Upper lobe of left lung (tissue), 6 donors: ENCODE results near the gene TELO2. TPM values are rescaled to one million over a fixed set of nuclear protein-coding genes. Genes with fewer than 3 reads are reported as not detected.

ENCODE experiments used
- ATAC-seq, 2 donors: fragments of 200-7000 bp; cut with Tn5 transposase; one replicate each; pipeline ENCODE4 v1.9.1; 2022; ENCODE audit warnings: mild to moderate bottlenecking in 2 of 2, moderate library complexity in 2 of 2; ENCODE audit not compliant: low FRiP score in 2 of 2
- DNase-seq, 2 donors: peaks; one replicate each; pipeline ENCODE4 v3.0.0-alpha.2; 2019 to 2020
- H3K27ac ChIP-seq, 4 donors: fragments of 200-600 bp; sonication (generic); one replicate each; pipeline ENCODE4 v1.5.1; 2016 to 2019
- H3K27me3 ChIP-seq, 4 donors: fragments of 200-600 bp; sonication (generic); one replicate each; pipeline ENCODE4 v1.5.1; 2017 to 2019
- H3K36me3 ChIP-seq, 4 donors: fragments of 200-600 bp; sonication (generic); one replicate each; pipeline ENCODE4 v1.5.1; 2016 to 2019
- H3K4me1 ChIP-seq, 4 donors: fragments of 200-600 bp; sonication (generic); one replicate each; pipeline ENCODE4 v1.5.1; 2018 to 2019
- H3K4me3 ChIP-seq, 4 donors: fragments of 200-600 bp; sonication (generic); one replicate each; pipeline ENCODE4 v1.5.1; 2017 to 2019; ENCODE audit warnings: mild to moderate bottlenecking in 2 of 4, moderate library complexity in 1 of 4
- H3K9me3 ChIP-seq, 4 donors: fragments of 200-600 bp; sonication (generic); one replicate each; pipeline ENCODE4 v1.5.1; 2018 to 2019
- EP300 ChIP-seq, 4 donors: sonication (generic); formaldehyde crosslinking; IDR thresholded peaks; one replicate each; pipeline ENCODE4 v1.5.1; 2017; ENCODE audit warnings: antibody characterized with exemption in 4 of 4, control low read depth in 2 of 4
- POLR2A ChIP-seq, 4 donors: fragments of 450-650 bp; IDR thresholded peaks; one replicate each; pipeline ENCODE4 v1.5.1; 2016 to 2017; ENCODE audit warnings: antibody characterized with exemption in 4 of 4, mild to moderate bottlenecking in 2 of 4
- POLR2AphosphoS5 ChIP-seq, 2 donors: sonication (generic); formaldehyde crosslinking; IDR thresholded peaks; one replicate each; pipeline ENCODE4 v1.5.1; 2017; ENCODE audit warnings: antibody characterized with exemption in 2 of 2
- WGBS, 2 donors: methylation state at CpG; one replicate each; pipeline ENCODE4 v1.1.5; 2017 to 2018; 5-methylcytosine and 5-hydroxymethylcytosine counted together
- total RNA-seq, 6 donors: library from RNA; depleted of rRNA in 4 of 6; stranded (reverse); fragments of >200 nt in 4 of 6; gene quantifications; one replicate each; pipeline versions ENCODE4 v1.1.0 to v1.2.1, GENCODE V29; 2016 to 2021
- TF ChIP-seq, protein P1 (sequence below), 6 experiments: fragments of 450-650 bp in 4 of 6; fragments of 200-600 bp in 2 of 6; sonication (generic) in 2 of 6; IDR thresholded peaks; one replicate each; pipeline ENCODE4 v1.5.1; 2016 to 2019; ENCODE audit warnings: antibody characterized with exemption in 6 of 6
- donor health status: DM: no; HTN: no; CAD: no; lungs with moderate emphysema.
- donor health status: DM: no; HTN: yes; CAD: no; lungs with severe emphysema.

The TELO2 gene
- total RNA-seq, 6 donors from 2014 or later, result 13.8 to 130 (median 41.5) TPM

DNA sequence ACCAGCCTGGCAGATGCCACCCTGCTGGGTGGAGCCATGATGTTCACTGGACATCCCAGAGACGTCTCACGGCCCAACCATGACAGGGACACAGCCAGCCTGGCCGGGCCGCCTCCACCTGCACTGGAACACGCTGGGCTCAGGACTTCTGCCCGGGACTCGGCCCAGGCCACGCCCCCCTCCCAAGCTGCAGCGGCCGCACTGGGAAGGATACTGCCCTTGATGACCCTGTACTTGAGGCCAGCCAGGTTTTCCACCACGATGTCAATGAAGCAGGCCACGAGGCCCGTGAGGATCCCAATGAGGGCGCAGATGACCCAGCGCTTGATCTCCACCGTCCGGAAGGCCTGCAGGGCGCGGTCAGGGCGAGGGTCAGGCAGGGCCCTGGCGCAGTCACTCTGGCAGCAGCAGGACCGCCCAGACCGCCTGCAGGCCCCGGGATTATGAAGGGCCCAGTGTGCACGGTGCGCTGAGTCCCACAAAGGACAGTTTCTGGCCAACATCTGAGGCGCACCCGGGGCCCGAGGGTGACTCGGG lies 32.5 kb upstream of the TELO2 start:
- DNase-seq, result peak in 1 of 2 donors; percentile 80
- peaks cover 9 to 74% (median 53%) of the 10 kb centered on the region in 4 donors for H3K36me3 ChIP-seq

DNA sequence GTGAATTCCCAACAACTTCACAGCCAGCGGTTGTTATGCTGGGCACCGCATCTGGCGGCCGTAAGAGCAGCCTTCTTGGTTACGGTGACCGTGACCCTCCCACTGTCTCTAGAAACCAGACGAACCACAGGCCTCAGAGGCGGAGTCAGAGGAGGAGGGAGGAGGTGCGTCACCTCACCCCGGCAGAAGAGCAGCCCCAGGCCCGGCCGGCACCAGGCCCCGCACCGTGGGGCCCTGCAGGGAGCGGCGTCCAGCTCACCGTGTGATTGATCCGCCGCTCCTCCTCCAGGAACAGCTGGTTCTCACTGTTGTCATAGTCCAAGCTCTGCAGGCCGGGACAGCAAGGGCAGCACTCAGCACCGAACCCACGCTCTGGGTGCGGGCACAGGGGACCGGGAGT lies 32.0 kb upstream of the TELO2 start:
- 87 to 94% methylated on average over 12 to 24 of the region's 24 CpGs for WGBS, 2 donors
- no peak overlapping the region for H3K27ac ChIP-seq
- H3K4me1 ChIP-seq, result no peaks in the 10 kb centered on the region
- ATAC-seq (no peak), DNase-seq (peak in 1 of 2 donors; percentile 68)
- H3K36me3 ChIP-seq, result peaks cover 9 to 72% (median 48%) of the 10 kb centered on the region in 4 donors
- no peak for TF ChIP-seq POLR2A (IDR thresholded peaks at IDR 0.05)
- no peak for TF ChIP-seq EP300 (IDR thresholded peaks at IDR 0.05)
- TF ChIP-seq, protein P1, sequence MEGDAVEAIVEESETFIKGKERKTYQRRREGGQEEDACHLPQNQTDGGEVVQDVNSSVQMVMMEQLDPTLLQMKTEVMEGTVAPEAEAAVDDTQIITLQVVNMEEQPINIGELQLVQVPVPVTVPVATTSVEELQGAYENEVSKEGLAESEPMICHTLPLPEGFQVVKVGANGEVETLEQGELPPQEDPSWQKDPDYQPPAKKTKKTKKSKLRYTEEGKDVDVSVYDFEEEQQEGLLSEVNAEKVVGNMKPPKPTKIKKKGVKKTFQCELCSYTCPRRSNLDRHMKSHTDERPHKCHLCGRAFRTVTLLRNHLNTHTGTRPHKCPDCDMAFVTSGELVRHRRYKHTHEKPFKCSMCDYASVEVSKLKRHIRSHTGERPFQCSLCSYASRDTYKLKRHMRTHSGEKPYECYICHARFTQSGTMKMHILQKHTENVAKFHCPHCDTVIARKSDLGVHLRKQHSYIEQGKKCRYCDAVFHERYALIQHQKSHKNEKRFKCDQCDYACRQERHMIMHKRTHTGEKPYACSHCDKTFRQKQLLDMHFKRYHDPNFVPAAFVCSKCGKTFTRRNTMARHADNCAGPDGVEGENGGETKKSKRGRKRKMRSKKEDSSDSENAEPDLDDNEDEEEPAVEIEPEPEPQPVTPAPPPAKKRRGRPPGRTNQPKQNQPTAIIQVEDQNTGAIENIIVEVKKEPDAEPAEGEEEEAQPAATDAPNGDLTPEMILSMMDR (IDR thresholded peaks at IDR 0.05), result no peak
- no peak for TF ChIP-seq POLR2AphosphoS5 (IDR thresholded peaks at IDR 0.05)
- no peaks in the 10 kb centered on the region for H3K27me3 ChIP-seq
- no peak overlapping the region for H3K4me3 ChIP-seq
- no peaks in the 10 kb centered on the region for H3K9me3 ChIP-seq

More for the DNA sequence above, 32.5 kb upstream of the TELO2 start:
- no peak for ATAC-seq
- H3K4me1 ChIP-seq, result no peaks in the 10 kb centered on the region
- WGBS, 2 donors, result 90 to 100% methylated on average over 5 to 20 of the region's 30 CpGs
- no peak overlapping the region for H3K27ac ChIP-seq
- TF ChIP-seq, protein P1 (IDR thresholded peaks at IDR 0.05), result no peak
- no peak for TF ChIP-seq EP300 (IDR thresholded peaks at IDR 0.05)
- no peak for TF ChIP-seq POLR2AphosphoS5 (IDR thresholded peaks at IDR 0.05)
- TF ChIP-seq POLR2A (IDR thresholded peaks at IDR 0.05), result no peak
- H3K4me3 ChIP-seq, result no peak overlapping the region
- no peaks in the 10 kb centered on the region for H3K27me3 ChIP-seq
- H3K9me3 ChIP-seq, result no peaks in the 10 kb centered on the region

DNA sequence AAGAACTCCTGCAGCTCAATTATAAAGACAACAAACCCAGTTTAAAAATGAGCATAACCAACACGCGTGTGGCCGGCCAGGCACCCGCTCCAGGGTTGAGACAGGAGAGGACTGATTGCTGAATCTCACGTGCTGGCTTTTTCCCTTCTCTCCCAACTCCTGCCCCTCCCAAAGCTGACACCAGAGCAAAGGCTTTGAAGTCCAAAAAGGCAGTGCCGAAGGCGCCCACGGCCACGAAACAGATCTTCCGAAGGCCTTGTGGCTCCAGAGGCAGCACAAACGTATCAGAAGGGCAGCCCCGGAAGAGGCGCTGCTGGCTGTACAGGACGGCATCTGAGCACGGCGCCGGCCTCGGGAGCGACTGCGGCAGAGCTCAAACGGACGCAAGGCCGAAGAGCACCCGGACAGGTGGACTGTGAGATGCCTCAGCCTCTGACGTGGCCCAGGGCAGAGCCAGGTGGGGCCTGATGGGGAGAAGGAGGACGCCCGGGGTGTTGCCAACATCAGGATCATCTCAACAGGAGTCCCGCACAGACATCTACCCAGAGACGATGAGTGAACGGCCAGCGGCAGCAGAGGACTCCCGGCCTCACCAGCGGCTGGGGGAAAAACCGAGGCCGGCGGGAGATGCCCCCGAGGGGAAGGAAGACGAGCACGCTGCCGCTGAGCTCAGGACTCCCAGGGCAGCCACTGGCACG lies 28.8 kb upstream of the TELO2 start:
- Histone ChIP-seq H3K4me3 (no peak overlapping the region), H3K36me3 (peaks cover 9 to 45% (median 24%) of the 10 kb centered on the region in 4 donors), H3K27me3 (no peaks in the 10 kb centered on the region), H3K4me1 (peaks cover 0 to 8% (median 2%) of the 10 kb centered on the region in 4 donors), H3K9me3 (no peaks in the 10 kb centered on the region), H3K27ac (no peak overlapping the region)
- DNase-seq, result peak in 1 of 2 donors; percentile 79
- TF ChIP-seq POLR2A (IDR thresholded peaks at IDR 0.05) (no peak), POLR2AphosphoS5 (IDR thresholded peaks at IDR 0.05) (no peak)
- TF ChIP-seq, protein P1 (IDR thresholded peaks at IDR 0.05), result no peak
- WGBS, 2 donors, result 90 to 93% methylated on average over 39 to 41 of the region's 41 CpGs
- no peak for ATAC-seq

DNA sequence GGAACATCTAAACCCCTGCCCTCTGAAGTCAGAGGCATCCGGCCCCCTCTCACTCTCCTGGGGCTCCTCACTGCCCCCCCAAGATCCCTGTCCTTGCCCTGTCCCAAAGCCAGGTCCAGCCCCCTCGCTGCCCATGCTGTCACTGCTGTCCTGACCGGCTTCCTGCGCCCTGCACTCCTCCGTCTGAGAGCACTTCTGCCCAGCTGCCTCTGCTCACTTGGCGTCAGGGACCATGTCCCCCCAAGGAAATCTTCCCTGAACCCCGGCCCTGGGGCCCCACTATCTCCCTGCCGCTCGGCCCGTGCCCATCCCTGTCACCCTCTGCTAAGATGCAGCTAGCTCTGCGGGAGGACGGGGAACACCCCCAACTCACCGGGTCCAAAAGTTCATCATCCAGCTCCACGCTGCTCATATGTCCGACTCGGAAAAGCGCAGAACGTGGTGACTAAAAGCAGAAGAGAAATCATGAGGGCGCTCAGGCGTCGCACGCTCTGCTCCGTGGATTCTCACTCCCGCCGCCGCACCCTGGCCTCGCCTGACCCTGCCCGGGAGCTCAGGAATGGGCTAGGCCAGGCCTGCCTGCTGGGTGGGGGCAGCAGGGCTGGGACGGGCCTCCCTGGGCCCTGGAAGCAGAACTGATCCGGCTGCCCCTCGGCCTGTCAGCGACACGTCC lies 28.1 kb upstream of the TELO2 start:
- WGBS, 2 donors, result 88 to 91% methylated on average over 29 to 32 of the region's 33 CpGs
- no peak overlapping the region for H3K4me3 ChIP-seq
- H3K27ac ChIP-seq, result no peak overlapping the region
- no peaks in the 10 kb centered on the region for H3K9me3 ChIP-seq
- no peak for DNase-seq
- H3K4me1 ChIP-seq, result peaks cover 0 to 11% (median 4%) of the 10 kb centered on the region in 4 donors
- no peak for TF ChIP-seq EP300 (IDR thresholded peaks at IDR 0.05)
- no peak for TF ChIP-seq POLR2AphosphoS5 (IDR thresholded peaks at IDR 0.05)
- no peak for TF ChIP-seq POLR2A (IDR thresholded peaks at IDR 0.05)
- TF ChIP-seq, protein P1 (IDR thresholded peaks at IDR 0.05), result no peak
- no peaks in the 10 kb centered on the region for H3K27me3 ChIP-seq
- peaks cover 9 to 42% (median 22%) of the 10 kb centered on the region in 4 donors for H3K36me3 ChIP-seq
- no peak for ATAC-seq
